Brain microvascular endothelial cell (primary cell): ENCODE data around the gene BLOC1S2.
A peak's percentile ranks its signal among the peaks of the same experiment; 100 is the strongest.
"Not testable (repeated sequence)": the region's sequence is repeated elsewhere in the genome, so short reads cannot be mapped to it uniquely, and the experiment has no call there.

Source experiments
- DNase-seq: peaks from one replicate; pipeline ENCODE4 v3.0.0-alpha.2; 2020
- H3K27ac ChIP-seq: fragments of 250-450 bp; sonication (Bioruptor Pico); 2 replicates; pipeline ENCODE4 v1.5.1; 2020; ENCODE audit warnings: mild to moderate bottlenecking, moderate library complexity
- H3K27me3 ChIP-seq: fragments of 250-450 bp; sonication (Bioruptor Pico); replicated peaks from 2 replicates; pipeline ENCODE4 v1.5.1; 2020; ENCODE audit warnings: mild to moderate bottlenecking
- H3K36me3 ChIP-seq: fragments of 250-450 bp; sonication (Bioruptor Pico); replicated peaks from 2 replicates; pipeline ENCODE4 v1.5.1; 2020; ENCODE audit warnings: mild to moderate bottlenecking
- H3K4me3 ChIP-seq: 2 replicates; pipeline ENCODE4 v1.5.1; 2011; ENCODE audit warnings: low read depth, mild to moderate bottlenecking, control low read depth, low read length, moderate library complexity
- CTCF ChIP-seq: IDR thresholded peaks from 2 replicates; pipeline ENCODE4 v1.5.1; 2011; ENCODE audit warnings: low read depth, mild to moderate bottlenecking, moderate library complexity, low read length, control low read depth, inconsistent platforms; ENCODE audit errors: missing control alignments
- in situ Hi-C: cut with HindIII; loops from 2 replicates; pipeline ENCODE4 v1.10.0; 2017; ENCODE audit warnings: low sequenced_read_pairs, low pct_ligation_motif_present

The BLOC1S2 gene

DNA sequence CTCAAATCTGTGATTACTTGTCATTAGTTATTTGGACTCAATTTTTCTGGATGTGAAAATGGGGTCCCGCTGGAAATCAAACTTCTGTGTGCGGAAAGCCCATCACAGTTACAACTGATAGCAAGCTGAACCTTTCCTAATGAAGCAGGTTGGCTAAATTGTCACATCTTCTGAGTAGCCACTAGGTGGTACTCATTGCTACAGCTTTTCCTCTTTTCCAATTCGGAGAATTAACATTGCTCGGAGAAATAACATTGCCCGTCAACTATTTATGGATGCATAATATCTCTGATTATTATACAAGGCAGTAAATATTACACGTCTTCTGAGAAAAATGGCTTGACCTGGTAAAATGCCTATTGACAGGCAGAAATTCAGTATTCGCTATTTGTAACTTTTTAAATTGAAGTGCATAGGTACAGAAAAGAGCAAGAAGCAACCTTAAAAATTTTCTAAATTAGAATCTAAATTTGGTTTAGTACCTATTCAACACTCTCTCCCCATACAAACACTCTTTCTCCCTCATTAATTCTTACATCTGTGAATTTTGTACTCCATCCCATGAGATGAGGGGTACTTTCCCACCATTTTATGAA, 17.3 kb upstream of the BLOC1S2 start:
- no peaks in the 10 kb centered on the region for H3K27me3 ChIP-seq
- no peak overlapping the region for H3K4me3 ChIP-seq
- in situ Hi-C loops = no loop called here
- no peak for DNase-seq
- peak; percentile 71 for TF ChIP-seq CTCF
- H3K27ac ChIP-seq = no peak overlapping the region
- H3K36me3 ChIP-seq = no peaks in the 10 kb centered on the region

GRCh38 chr10:100301123-100301522, 14.6 kb upstream of the BLOC1S2 start:
- H3K4me3 ChIP-seq, in situ Hi-C loops, H3K27me3 ChIP-seq, DNase-seq, H3K27ac ChIP-seq, H3K36me3 ChIP-seq: not testable (repeated sequence)

GRCh38 chr10:100297242-100297641, 10.8 kb upstream of the BLOC1S2 start:
- in situ Hi-C loops = no loop called here
- H3K27me3 ChIP-seq = no peaks in the 10 kb centered on the region
- H3K27ac ChIP-seq = no peak overlapping the region
- H3K36me3 ChIP-seq = no peaks in the 10 kb centered on the region
- no peak overlapping the region for H3K4me3 ChIP-seq
- no peak for TF ChIP-seq CTCF
- no peak for DNase-seq

- TF ChIP-seq CTCF = no peak
- no peaks in the 10 kb centered on the region for H3K27me3 ChIP-seq
- H3K36me3 ChIP-seq = no peaks in the 10 kb centered on the region
- no peak overlapping the region for H3K27ac ChIP-seq
- no peak for DNase-seq
- in situ Hi-C loops = no loop called here
- no peak overlapping the region for H3K4me3 ChIP-seq
These were observed 6.6 kb upstream of the BLOC1S2 start for GRCh38 chr10:100293066-100293465.

- H3K27me3 ChIP-seq, H3K27ac ChIP-seq, in situ Hi-C loops, H3K4me3 ChIP-seq, H3K36me3 ChIP-seq: not testable (repeated sequence)
- DNase-seq = peak; percentile 11
These were observed 5.8 kb upstream of the BLOC1S2 start for GRCh38 chr10:100292300-100292699.

GRCh38 chr10:100291356-100291755, 4.9 kb upstream of the BLOC1S2 start:
- in situ Hi-C loops = no loop called here
- Histone ChIP-seq H3K27ac (no peak overlapping the region), H3K36me3 (no peaks in the 10 kb centered on the region), H3K27me3 (no peaks in the 10 kb centered on the region), H3K4me3 (no peak overlapping the region)
- TF ChIP-seq CTCF = no peak
- DNase-seq = no peak

DNA sequence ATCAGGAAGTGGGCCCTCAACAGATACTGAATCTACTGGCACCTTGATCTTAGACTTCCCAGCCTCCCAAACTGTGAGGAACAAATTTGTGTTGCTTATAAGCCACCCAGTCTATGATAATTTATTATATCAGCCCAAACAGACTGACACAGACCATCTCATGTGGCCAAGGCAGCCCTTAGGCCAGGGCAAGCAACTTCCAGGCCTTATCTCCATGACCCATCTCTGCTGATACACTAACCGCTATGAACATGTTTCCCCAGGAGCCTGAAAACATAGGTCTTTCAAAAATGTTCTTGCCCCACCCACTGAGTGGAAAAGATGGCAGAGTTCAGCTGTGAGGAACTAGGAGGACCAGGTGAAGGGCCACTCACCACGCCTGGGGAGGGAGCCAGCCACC, 3.2 kb upstream of the BLOC1S2 start:
- no peaks in the 10 kb centered on the region for H3K27me3 ChIP-seq
- no peaks in the 10 kb centered on the region for H3K36me3 ChIP-seq
- no peak for TF ChIP-seq CTCF
- no peak overlapping the region for H3K27ac ChIP-seq
- in situ Hi-C loops = no loop called here
- H3K4me3 ChIP-seq = no peak overlapping the region
- no peak for DNase-seq
